H1 (cell line): Measurements from ENCODE around the gene OR10J5. TPM values are rescaled to one million over a fixed set of nuclear protein-coding genes. Genes with fewer than 3 reads are reported as not detected.

Experiments used
- CHD2 ChIP-seq: IDR thresholded peaks from 2 replicates; pipeline ENCODE4 v1.6.1; 2012; ENCODE audit warnings: low read length, improper control_type of control experiment
- E2F6 ChIP-seq: IDR thresholded peaks from 2 replicates; pipeline ENCODE4 v1.6.1; 2012; ENCODE audit warnings: inconsistent platforms
- EZH2 ChIP-seq: fragments of 200-600 bp; sonication (generic); IDR thresholded peaks from 2 replicates; pipeline ENCODE4 v1.7.1; 2012; ENCODE audit warnings: low read depth, mild to moderate bottlenecking, moderate library complexity, low read length, inconsistent platforms; ENCODE audit not compliant: severe bottlenecking
- GTF2F1 ChIP-seq: IDR thresholded peaks from 2 replicates; pipeline ENCODE4 v1.6.1; 2012; ENCODE audit warnings: low read depth, low read length, improper control_type of control experiment, borderline replicate concordance
- HDAC2 ChIP-seq, 2 experiments: fragments of 300-600 bp in 1 of 2; sonication (generic) in 1 of 2; IDR thresholded peaks; 2 replicates each; pipeline ENCODE4 v1.6.1; 2011 to 2012; ENCODE audit warnings: low read depth in 2 of 2, low read length in 2 of 2, mild to moderate bottlenecking in 2 of 2, moderate library complexity in 2 of 2, borderline replicate concordance in 1 of 2, inconsistent platforms in 1 of 2
- KDM5A ChIP-seq: fragments of 200-600 bp; IDR thresholded peaks from 2 replicates; pipeline ENCODE4 v1.7.1; 2012; ENCODE audit warnings: mild to moderate bottlenecking, low read length, inconsistent platforms, mixed read lengths
- SP4 ChIP-seq: IDR thresholded peaks from 2 replicates; pipeline ENCODE4 v1.6.1; 2012; ENCODE audit warnings: low read length, inconsistent platforms
- TAF1 ChIP-seq: IDR thresholded peaks from 2 replicates; pipeline ENCODE4 v1.6.1; 2011; ENCODE audit warnings: mild to moderate bottlenecking, low read depth, low read length
- polyA plus RNA-seq, 7 experiments: library from polyadenylated mRNA; depleted of rRNA in 3 of 7; stranded (reverse) in 5 of 7; unstranded in 2 of 7; fragments of >200 nt in 5 of 7; fragments of 200-250 nt in 2 of 7; gene quantifications; 1 replicate in 5 of 7; 2 replicates in 1 of 7; 4 replicates in 1 of 7; pipeline versions ENCODE4 v1.2.1 to v1.2.3, GENCODE V29; 2011 to 2013; ENCODE audit warnings: missing spikeins in 2 of 7, mixed read lengths in 2 of 7
- total RNA-seq: library from RNA; stranded (reverse); fragmentation: NEBNext Ultra II Directional; extraction: Animal tissue kit (Norgen Biotek cat#: 25700); gene quantifications from 2 replicates; pipeline ENCODE4 v1.2.1, GENCODE V29; 2021
- TF ChIP-seq, protein P1 (sequence below): IDR thresholded peaks from 2 replicates; pipeline ENCODE4 v1.6.1; 2011; ENCODE audit warnings: low read depth, mild to moderate bottlenecking, low read length; ENCODE audit not compliant: insufficient read depth

OR10J5 gene
- total and polyA plus RNA-seq, 2 of the 8 experiments (the other 6 are each of a cell fraction or from before 2014, with no cell fraction given) = not detected

DNA sequence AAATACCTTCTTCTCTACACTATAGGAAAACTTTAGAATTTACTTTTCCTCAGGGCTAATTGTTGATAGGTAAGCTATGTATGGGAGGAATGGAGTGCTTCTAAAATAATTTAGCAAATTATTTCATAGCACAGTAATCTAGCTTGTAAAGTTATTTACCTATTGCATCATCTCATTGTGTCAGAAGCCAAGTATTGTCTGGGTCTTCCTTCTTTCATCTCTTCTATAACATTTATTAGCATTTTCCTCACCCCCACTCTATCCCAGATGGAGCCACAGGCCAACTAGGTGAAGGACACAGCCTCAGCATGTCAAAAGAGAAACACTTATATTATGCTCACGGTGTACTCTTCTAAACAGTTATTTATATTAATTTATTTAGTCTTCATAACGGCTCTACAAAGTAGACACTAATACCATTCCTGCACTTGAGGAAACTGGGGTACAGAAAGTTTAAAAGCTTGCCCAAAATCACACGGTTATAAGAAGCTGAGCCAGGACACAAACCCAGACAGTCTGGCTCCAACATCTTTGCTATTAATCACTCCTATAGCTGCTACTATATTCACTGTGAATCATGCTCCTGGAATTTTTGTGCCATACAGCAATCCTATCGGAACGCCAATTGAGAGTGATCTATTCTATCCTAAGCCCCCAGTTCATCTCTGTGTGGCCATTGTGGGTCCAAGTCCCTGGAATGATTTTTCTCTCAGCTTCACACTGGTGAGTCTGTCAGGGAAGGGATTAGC is 43.1 kb downstream of the OR10J5 start (continued):
- no peak for TF ChIP-seq E2F6
- TF ChIP-seq EZH2 = no peak
- TF ChIP-seq HDAC2 (IDR thresholded peaks at IDR 0.05; ENCODE audit: borderline replicate concordance in 1 of 2, low read depth in 2 of 2, low read length in 2 of 2) = no peak
- TF ChIP-seq CHD2 = no peak
- TF ChIP-seq TAF1 = no peak
- TF ChIP-seq SP4 = no peak
- TF ChIP-seq GTF2F1 = no peak
- no peak for TF ChIP-seq KDM5A
- TF ChIP-seq, protein P1, sequence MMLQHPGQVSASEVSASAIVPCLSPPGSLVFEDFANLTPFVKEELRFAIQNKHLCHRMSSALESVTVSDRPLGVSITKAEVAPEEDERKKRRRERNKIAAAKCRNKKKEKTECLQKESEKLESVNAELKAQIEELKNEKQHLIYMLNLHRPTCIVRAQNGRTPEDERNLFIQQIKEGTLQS = no peak

Other genes with a start within 250 kb of the OR10J5 start
- not detected in 2 replicates for gene FCER1A, start 233.7 kb downstream of the OR10J5 start, total RNA-seq
- not detected in 2 replicates for gene FCER1A, start 233.7 kb downstream of the OR10J5 start, polyA plus RNA-seq (2011; rRNA removed)
- not detected in 2 replicates for gene OR10J4, start 103.8 kb downstream of the OR10J5 start, total RNA-seq
- not detected in 2 replicates for gene OR10J4, start 103.8 kb downstream of the OR10J5 start, polyA plus RNA-seq (2011; rRNA removed)
- gene OR10J1, start 96.3 kb downstream of the OR10J5 start, total RNA-seq = not detected in 2 replicates
- gene OR10J1, start 96.3 kb downstream of the OR10J5 start, polyA plus RNA-seq (2011; rRNA removed) = not detected in 2 replicates
- gene APCS, start 51.8 kb upstream of the OR10J5 start, total RNA-seq = not detected in 2 replicates
- not detected in 2 replicates for gene APCS, start 51.8 kb upstream of the OR10J5 start, polyA plus RNA-seq (2011; rRNA removed)
- gene CRP, start 178.6 kb upstream of the OR10J5 start, total RNA-seq = not detected in 2 replicates
- not detected in 2 replicates for gene CRP, start 178.6 kb upstream of the OR10J5 start, polyA plus RNA-seq (2011; rRNA removed)
- gene DUSP23, start 245.0 kb upstream of the OR10J5 start, total RNA-seq = 45.8 and 48.3 TPM in 2 replicates
- gene DUSP23, start 245.0 kb upstream of the OR10J5 start, polyA plus RNA-seq (2011; rRNA removed) = 80.1 and 122 TPM in 2 replicates